ENCODE results near the gene NCOA3.

NCOA3 gene

GRCh38 chr20:47672166-47672565 is 170.5 kb downstream of the NCOA3 start:
- TF ChIP-seq CTCF (IDR thresholded peaks at IDR 0.05; ENCODE audit: low read depth, low read length): no peak
- no peak for DNase-seq (ENCODE audit: extremely low read depth, low read depth)

- DNase-seq (ENCODE audit: extremely low read depth, low read depth): no peak
- TF ChIP-seq CTCF (IDR thresholded peaks at IDR 0.05; ENCODE audit: low read depth, low read length): no peak
Measured at GRCh38 chr20:47672886-47673670, 171.4 kb downstream of the NCOA3 start.

- DNase-seq (ENCODE audit: extremely low read depth, low read depth): no peak
- no peak for TF ChIP-seq CTCF (IDR thresholded peaks at IDR 0.05; ENCODE audit: low read depth, low read length)
Measured at GRCh38 chr20:47673671-47673955, 171.9 kb downstream of the NCOA3 start.

- DNase-seq (ENCODE audit: extremely low read depth, low read depth): no peak
- TF ChIP-seq CTCF (IDR thresholded peaks at IDR 0.05; ENCODE audit: low read depth, low read length): no peak
Measured at GRCh38 chr20:47674145-47674544, 172.5 kb downstream of the NCOA3 start.

- TF ChIP-seq CTCF (IDR thresholded peaks at IDR 0.05; ENCODE audit: low read depth, low read length): no peak
- no peak for DNase-seq (ENCODE audit: extremely low read depth, low read depth)
Measured at GRCh38 chr20:47674686-47675085, 173.0 kb downstream of the NCOA3 start.

DNA sequence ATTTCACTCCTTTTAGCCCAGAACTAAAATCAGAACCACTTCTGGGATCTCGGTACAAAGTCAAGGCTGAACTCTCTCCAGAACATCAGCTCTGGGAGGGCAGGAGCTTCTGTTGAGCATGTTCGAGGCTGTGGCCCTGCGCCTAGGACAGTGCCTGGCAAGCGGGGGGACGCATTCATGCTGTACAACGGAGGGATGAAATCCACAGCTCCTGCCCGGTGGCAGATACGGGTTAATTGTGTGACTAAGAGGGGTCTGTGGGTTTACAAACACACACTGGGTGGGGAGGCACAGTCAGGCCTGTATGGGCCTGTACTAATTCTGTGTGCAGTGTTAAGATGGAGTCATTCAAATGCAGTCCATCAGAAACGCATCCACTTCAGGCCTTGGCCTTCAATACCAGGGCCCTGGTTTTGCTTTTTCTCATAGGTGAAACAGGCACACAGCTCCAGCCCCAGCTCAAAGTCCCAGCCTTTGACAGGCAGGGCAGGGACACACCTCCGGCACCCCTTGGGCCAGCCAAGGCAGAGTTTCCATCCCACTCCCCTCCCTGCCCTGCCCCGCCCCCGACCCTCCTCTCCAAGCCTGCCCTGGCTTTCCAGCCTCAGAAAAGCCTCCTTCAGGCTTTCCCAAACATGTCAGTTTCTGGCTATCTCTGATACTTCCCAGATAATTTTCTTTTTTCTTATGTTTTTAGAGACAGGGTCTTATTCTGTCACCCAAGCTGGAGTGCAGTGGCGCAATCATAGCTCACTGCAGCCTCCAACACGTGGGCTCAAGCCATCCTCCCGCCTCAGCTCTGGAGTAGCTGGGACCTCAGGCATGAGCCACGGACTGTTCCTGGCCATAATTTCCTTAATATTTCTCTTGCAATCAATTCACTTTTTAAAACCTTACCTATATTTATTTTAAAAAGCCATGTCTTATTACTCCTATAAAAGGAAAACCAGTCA is 173.8 kb downstream of the NCOA3 start:
- no peak for DNase-seq (ENCODE audit: extremely low read depth, low read depth)
- no peak for TF ChIP-seq CTCF (IDR thresholded peaks at IDR 0.05; ENCODE audit: low read depth, low read length)

DNA sequence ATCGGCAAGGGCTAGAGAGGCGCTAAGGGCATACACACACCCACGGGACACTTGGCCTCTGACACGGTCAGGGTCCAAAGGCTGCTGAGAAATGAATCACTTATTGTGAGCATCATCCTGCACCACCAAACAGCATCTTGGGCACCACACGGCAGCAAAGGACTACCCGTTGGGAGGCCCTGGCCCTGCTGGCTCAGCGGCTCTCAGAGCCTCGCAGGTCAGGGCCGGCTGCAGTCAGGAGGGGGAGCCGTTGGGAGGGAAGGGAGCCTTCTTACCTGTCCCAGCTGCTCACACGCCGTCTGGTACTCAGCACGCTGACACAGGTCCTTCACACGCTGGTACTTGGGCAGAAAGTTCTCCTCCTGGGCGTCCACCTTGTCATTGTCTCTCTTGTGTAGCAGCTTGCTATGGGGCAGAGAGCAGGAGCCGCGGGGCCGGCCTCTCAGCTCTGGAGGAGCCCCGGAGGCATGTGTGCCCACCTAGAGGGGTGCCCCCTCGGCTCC is 174.6 kb downstream of the NCOA3 start:
- TF ChIP-seq CTCF (IDR thresholded peaks at IDR 0.05; ENCODE audit: low read depth, low read length): no peak
- no peak for DNase-seq (ENCODE audit: extremely low read depth, low read depth)

Measured in AG09319 (cell line).